NOMO-1 (cell line): Measurements from ENCODE around the gene CDH22.

Source experiments
- DNase-seq, 2 experiments: peaks; one replicate each; lab custom pipeline; 2025; ENCODE audit not compliant: unreplicated experiment in 2 of 2; lab: John Stamatoyannopoulos, UW

CDH22 gene

GRCh38 chr20:46251211-46251673, 57.1 kb downstream of the CDH22 start:
- DNase-seq = no peak

- DNase-seq = no peak
Observed at GRCh38 chr20:46250772-46251171, 57.5 kb downstream of the CDH22 start.

- no peak for DNase-seq
Observed at GRCh38 chr20:46249671-46250070, 58.6 kb downstream of the CDH22 start.

GRCh38 chr20:46246559-46246958, 61.7 kb downstream of the CDH22 start:
- DNase-seq = no peak

- no peak for DNase-seq
Observed at GRCh38 chr20:46243707-46244628, 64.3 kb downstream of the CDH22 start.

- DNase-seq = no peak
Observed at GRCh38 chr20:46242390-46242789, 65.9 kb downstream of the CDH22 start.

- no peak for DNase-seq
Observed at GRCh38 chr20:46240881-46241280, 67.4 kb downstream of the CDH22 start.

GRCh38 chr20:46240065-46240464, 68.2 kb downstream of the CDH22 start:
- DNase-seq = no peak

GRCh38 chr20:46237736-46238135, 70.6 kb downstream of the CDH22 start:
- no peak for DNase-seq

GRCh38 chr20:46237227-46237626, 71.1 kb downstream of the CDH22 start:
- DNase-seq = no peak

- no peak for DNase-seq
Observed at GRCh38 chr20:46235077-46235476, 73.2 kb downstream of the CDH22 start.

- DNase-seq = no peak
Observed at GRCh38 chr20:46233701-46234100, 74.6 kb downstream of the CDH22 start.

GRCh38 chr20:46232539-46232938, 75.8 kb downstream of the CDH22 start:
- DNase-seq = no peak

- DNase-seq = no peak
Observed at GRCh38 chr20:46230801-46231282, 77.5 kb downstream of the CDH22 start.

GRCh38 chr20:46230106-46230491, 78.2 kb downstream of the CDH22 start:
- no peak for DNase-seq

GRCh38 chr20:46229478-46230105, 78.7 kb downstream of the CDH22 start:
- no peak for DNase-seq

GRCh38 chr20:46228670-46229069, 79.6 kb downstream of the CDH22 start:
- DNase-seq = no peak

GRCh38 chr20:46227272-46227767, 81.0 kb downstream of the CDH22 start:
- no peak for DNase-seq

GRCh38 chr20:46226602-46227001, 81.7 kb downstream of the CDH22 start:
- no peak for DNase-seq

- DNase-seq = no peak
Observed at GRCh38 chr20:46222521-46223007, 85.7 kb downstream of the CDH22 start.

GRCh38 chr20:46221256-46221833, 87.0 kb downstream of the CDH22 start:
- DNase-seq = no peak
